PFSK-1 (cell line): ENCODE data around the gene TIMM8B. TPM values are rescaled to one million over a fixed set of nuclear protein-coding genes. Genes with fewer than 3 reads are reported as not detected.

Experiments
- FOXP2 ChIP-seq: optimal IDR thresholded peaks from 2 replicates; pipeline ENCODE3; 2011; ENCODE audit warnings: borderline replicate concordance, control low read depth, inconsistent platforms; ENCODE audit not compliant: insufficient read depth; ENCODE audit errors: extremely low read length, extremely low read depth
- POLR2AphosphoS5 ChIP-seq: IDR thresholded peaks from 2 replicates; pipeline ENCODE4 v1.6.1; 2012; ENCODE audit warnings: low read depth, mild to moderate bottlenecking, control low read depth, low read length, moderate library complexity
- SIN3A ChIP-seq: IDR thresholded peaks from 2 replicates; pipeline ENCODE4 v1.6.1; 2012; ENCODE audit warnings: mild to moderate bottlenecking, low read length, moderate library complexity, borderline replicate concordance; ENCODE audit not compliant: insufficient read depth
- TAF1 ChIP-seq: IDR thresholded peaks from 2 replicates; pipeline ENCODE4 v1.6.1; 2012; ENCODE audit warnings: low read length, control low read depth, borderline replicate concordance; ENCODE audit not compliant: insufficient read depth
- polyA plus RNA-seq: library from polyadenylated mRNA; unstranded; fragments of >200 nt; gene quantifications from one replicate; pipeline ENCODE4 v1.2.1, GENCODE V29; 2012; ENCODE audit warnings: low read depth, missing spikeins; ENCODE audit not compliant: insufficient read length
- TF ChIP-seq, protein P1 (sequence below), 2 experiments: IDR thresholded peaks; 2 replicates each; pipeline versions ENCODE4 v1.6.1 to v1.8.0; 2011 to 2012; ENCODE audit warnings: low read depth in 2 of 2, low read length in 2 of 2, control low read depth in 1 of 2, inconsistent platforms in 1 of 2, mild to moderate bottlenecking in 1 of 2, moderate library complexity in 1 of 2; ENCODE audit not compliant: insufficient read depth in 1 of 2

TIMM8B gene, protein sequence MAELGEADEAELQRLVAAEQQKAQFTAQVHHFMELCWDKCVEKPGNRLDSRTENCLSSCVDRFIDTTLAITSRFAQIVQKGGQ
- 92.1 TPM for polyA plus RNA-seq

DNA sequence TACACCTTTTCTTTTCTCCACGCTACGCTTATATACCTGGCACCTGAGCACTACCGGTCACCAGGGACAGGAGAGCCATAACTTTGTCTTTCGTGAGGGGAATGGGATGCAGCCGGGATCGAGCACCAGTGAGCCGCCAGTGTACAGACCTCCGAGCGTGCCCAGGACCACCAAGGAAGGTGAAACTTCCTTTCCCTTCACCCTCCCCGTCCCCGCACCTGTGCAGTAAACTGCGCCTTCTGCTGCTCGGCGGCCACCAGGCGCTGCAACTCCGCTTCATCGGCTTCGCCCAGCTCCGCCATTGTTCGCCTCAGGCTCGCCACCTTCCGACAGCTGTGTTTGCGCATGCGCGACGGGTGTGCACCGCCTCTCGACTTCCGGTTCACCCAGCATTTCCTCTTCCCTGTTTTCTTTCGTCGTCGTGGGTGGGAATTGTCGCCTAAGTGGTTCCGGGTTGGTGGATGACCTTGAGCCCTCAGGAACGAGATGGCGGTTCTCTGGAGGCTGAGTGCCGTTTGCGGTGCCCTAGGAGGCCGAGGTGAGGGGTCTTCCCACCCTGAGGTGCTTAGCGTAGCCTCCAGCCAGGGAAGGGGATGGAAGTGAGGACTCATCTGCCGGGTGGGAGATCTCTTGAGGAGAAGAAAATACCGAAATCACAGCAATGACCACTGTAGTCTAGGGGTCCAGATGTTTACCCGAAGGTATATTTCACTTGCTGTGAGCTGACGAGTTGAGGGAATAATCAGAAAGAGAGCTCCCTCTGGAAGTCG is at the start of gene TIMM8B, which contains the start of gene SDHD:
TSS of gene TIMM8B (minus strand) at position 335 of the 770 bp plus-strand sequence. CDS start at position 302, 33 bp downstream.
TSS of gene SDHD (plus strand) at position 452 of the 770 bp plus-strand sequence. CDS start at position 487, 35 bp downstream.
- TF ChIP-seq, protein P1, sequence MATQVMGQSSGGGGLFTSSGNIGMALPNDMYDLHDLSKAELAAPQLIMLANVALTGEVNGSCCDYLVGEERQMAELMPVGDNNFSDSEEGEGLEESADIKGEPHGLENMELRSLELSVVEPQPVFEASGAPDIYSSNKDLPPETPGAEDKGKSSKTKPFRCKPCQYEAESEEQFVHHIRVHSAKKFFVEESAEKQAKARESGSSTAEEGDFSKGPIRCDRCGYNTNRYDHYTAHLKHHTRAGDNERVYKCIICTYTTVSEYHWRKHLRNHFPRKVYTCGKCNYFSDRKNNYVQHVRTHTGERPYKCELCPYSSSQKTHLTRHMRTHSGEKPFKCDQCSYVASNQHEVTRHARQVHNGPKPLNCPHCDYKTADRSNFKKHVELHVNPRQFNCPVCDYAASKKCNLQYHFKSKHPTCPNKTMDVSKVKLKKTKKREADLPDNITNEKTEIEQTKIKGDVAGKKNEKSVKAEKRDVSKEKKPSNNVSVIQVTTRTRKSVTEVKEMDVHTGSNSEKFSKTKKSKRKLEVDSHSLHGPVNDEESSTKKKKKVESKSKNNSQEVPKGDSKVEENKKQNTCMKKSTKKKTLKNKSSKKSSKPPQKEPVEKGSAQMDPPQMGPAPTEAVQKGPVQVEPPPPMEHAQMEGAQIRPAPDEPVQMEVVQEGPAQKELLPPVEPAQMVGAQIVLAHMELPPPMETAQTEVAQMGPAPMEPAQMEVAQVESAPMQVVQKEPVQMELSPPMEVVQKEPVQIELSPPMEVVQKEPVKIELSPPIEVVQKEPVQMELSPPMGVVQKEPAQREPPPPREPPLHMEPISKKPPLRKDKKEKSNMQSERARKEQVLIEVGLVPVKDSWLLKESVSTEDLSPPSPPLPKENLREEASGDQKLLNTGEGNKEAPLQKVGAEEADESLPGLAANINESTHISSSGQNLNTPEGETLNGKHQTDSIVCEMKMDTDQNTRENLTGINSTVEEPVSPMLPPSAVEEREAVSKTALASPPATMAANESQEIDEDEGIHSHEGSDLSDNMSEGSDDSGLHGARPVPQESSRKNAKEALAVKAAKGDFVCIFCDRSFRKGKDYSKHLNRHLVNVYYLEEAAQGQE (IDR thresholded peaks at IDR 0.05; ENCODE audit: insufficient read depth in 1 of 2, low read depth in 2 of 2, low read length in 2 of 2) = peak in 1 of 2 experiments; percentile 61; a peak in 2 of 4 replicates
- TF ChIP-seq TAF1 = peak; percentile 99
- TF ChIP-seq SIN3A = peak; percentile 92; the same call in 1 of the 2 replicates
- no peak for TF ChIP-seq FOXP2
- TF ChIP-seq POLR2AphosphoS5 = peak; percentile 93

DNA sequence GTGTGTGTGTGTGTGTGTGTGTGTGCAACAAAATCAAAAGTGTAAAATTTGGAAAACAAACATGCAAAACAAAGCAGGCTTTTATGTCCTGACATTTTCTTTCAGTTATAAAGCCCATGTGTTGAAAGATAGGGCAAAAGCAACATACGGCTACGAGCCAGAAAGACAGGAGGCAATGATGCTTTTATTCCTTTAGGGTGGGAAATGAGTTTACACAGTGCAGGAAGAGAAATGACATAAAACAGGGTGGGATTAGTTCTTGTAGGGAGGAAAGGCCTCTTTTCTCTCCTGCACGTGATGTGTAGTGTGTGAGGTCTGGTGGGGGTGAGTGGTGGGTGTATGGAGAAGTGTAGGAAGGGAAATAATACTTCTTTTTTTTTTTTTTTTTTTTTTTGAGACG is 47.9 kb upstream of the TIMM8B start:
- no peak for TF ChIP-seq TAF1

DNA sequence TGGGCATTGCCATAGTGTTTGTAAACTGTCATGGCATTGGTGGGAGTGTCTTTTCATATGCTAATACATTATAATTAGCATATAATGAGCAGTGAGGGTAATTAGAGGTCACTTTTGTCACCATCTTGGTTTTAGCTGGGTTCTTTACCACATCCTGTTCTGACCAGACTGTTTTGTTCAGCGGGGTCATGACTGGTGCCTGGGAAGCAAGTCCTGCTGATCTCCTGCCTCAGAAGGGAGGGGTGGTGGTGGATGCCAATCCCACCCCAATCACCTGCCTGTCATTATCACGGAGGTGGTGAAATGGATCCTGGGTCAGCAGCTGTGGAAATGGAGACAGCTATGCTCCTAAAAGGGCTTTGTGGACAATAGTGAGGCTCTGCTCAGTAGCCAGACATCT is 46.2 kb upstream of the TIMM8B start:
- TF ChIP-seq, protein P1 (IDR thresholded peaks at IDR 0.05; ENCODE audit: insufficient read depth in 1 of 2, low read depth in 2 of 2, low read length in 2 of 2) = no peak
- no peak for TF ChIP-seq SIN3A
- TF ChIP-seq POLR2AphosphoS5 = no peak
- no peak for TF ChIP-seq FOXP2
- no peak for TF ChIP-seq TAF1

DNA sequence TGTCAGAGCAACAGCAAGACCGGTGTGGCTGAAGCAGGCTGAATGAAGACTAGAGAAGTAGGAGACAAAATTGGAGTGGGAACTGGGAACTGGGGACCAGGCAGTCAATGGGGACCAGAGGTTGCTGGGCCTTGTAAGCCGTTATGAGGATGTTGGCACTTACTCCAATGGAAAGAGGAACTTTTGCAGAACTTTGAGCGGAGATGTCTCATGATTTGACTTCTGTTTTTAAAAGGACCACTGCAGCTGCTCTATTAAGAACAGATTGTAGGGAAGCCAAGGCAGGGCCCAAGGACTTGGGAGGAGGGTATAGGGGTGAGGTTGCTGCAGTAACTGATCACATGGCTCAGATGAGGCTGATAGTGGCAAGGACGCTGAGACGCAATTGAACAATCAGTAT is 43.1 kb upstream of the TIMM8B start:
- TF ChIP-seq FOXP2 (no peak), SIN3A (no peak), POLR2AphosphoS5 (no peak), TAF1 (no peak)
- TF ChIP-seq, protein P1 (IDR thresholded peaks at IDR 0.05; ENCODE audit: insufficient read depth in 1 of 2, low read depth in 2 of 2, low read length in 2 of 2) = no peak

DNA sequence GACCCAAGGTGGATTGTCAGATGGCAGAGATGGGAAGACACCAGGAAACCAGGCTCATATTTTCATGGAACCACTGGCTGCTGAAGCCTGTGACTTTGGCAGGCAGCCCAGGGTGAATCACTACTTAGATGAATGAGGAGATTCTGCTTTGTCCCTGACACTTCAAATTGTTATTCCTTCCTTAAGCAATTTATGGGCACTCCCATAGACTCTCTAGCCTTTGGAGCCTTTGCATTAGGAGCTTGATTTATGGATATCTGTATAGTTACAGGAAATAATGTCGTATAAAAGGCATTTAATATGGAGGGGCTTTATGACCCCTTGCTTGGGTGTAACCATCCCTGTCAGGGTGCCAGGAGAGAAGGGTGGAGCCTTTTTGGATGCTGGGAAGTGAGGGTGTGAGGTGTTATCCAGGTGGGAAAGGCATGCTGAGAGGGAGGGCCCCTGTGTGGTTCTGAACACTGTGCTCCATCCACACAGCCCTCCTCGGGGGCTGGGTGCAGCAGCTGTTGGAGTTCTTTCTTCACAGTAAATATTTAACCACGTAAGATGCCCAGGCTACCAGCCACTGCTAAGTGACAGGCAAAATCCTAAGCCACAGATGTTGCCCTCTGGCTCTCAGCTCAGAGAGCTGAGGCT is 42.0 kb upstream of the TIMM8B start:
- TF ChIP-seq FOXP2 (no peak), SIN3A (no peak), POLR2AphosphoS5 (no peak), TAF1 (no peak)
- TF ChIP-seq, protein P1 (IDR thresholded peaks at IDR 0.05; ENCODE audit: insufficient read depth in 1 of 2, low read depth in 2 of 2, low read length in 2 of 2) = no peak
